ENCODE results near the gene UPK1B.

UPK1B gene

GRCh38 chr3:119156868-119157267, 16.5 kb upstream of the UPK1B start:
- TF ChIP-seq MAX (IDR thresholded peaks at IDR 0.05) (no peak), FOXM1 (IDR thresholded peaks at IDR 0.05; ENCODE audit: borderline replicate concordance, low read depth) (no peak), REST (IDR thresholded peaks at IDR 0.05; ENCODE audit: low read depth) (no peak), NFIC (IDR thresholded peaks at IDR 0.05) (no peak), EP300 (IDR thresholded peaks at IDR 0.05; ENCODE audit: borderline replicate concordance) (no peak), YY1 (IDR thresholded peaks at IDR 0.05; ENCODE audit: low read depth) (no peak), TAF1 (IDR thresholded peaks at IDR 0.05; ENCODE audit: low read depth) (no peak), ZBTB7A (IDR thresholded peaks at IDR 0.05; ENCODE audit: low read depth) (no peak)

GRCh38 chr3:119157971-119158370, 15.4 kb upstream of the UPK1B start:
- TF ChIP-seq FOXM1 (IDR thresholded peaks at IDR 0.05; ENCODE audit: borderline replicate concordance, low read depth) (no peak), RAD21 (IDR thresholded peaks at IDR 0.05; ENCODE audit: low read depth) (no peak), CEBPB (IDR thresholded peaks at IDR 0.05) (no peak), MAX (IDR thresholded peaks at IDR 0.05) (no peak), CREB1 (IDR thresholded peaks at IDR 0.05; ENCODE audit: low read depth) (no peak), TCF12 (IDR thresholded peaks at IDR 0.05; ENCODE audit: low read depth) (no peak), TAF1 (IDR thresholded peaks at IDR 0.05; ENCODE audit: low read depth) (no peak), YY1 (IDR thresholded peaks at IDR 0.05; ENCODE audit: low read depth) (no peak), ZBTB7A (IDR thresholded peaks at IDR 0.05; ENCODE audit: low read depth) (no peak), NFIC (IDR thresholded peaks at IDR 0.05) (no peak), USF1 (IDR thresholded peaks at IDR 0.05) (no peak), TEAD4 (IDR thresholded peaks at IDR 0.05) (no peak), REST (IDR thresholded peaks at IDR 0.05; ENCODE audit: low read depth) (no peak), EP300 (IDR thresholded peaks at IDR 0.05; ENCODE audit: borderline replicate concordance) (no peak), EGR1 (IDR thresholded peaks at IDR 0.05) (no peak)

- TF ChIP-seq NFIC (IDR thresholded peaks at IDR 0.05) (no peak), TAF1 (IDR thresholded peaks at IDR 0.05; ENCODE audit: low read depth) (no peak), TCF12 (IDR thresholded peaks at IDR 0.05; ENCODE audit: low read depth) (no peak), CREB1 (IDR thresholded peaks at IDR 0.05; ENCODE audit: low read depth) (no peak), EP300 (IDR thresholded peaks at IDR 0.05; ENCODE audit: borderline replicate concordance) (no peak), RAD21 (IDR thresholded peaks at IDR 0.05; ENCODE audit: low read depth) (no peak), YY1 (IDR thresholded peaks at IDR 0.05; ENCODE audit: low read depth) (no peak), ZBTB7A (IDR thresholded peaks at IDR 0.05; ENCODE audit: low read depth) (no peak), CEBPB (IDR thresholded peaks at IDR 0.05) (no peak), TEAD4 (IDR thresholded peaks at IDR 0.05) (no peak), USF1 (IDR thresholded peaks at IDR 0.05) (no peak), REST (IDR thresholded peaks at IDR 0.05; ENCODE audit: low read depth) (no peak)
Observed at GRCh38 chr3:119160361-119160760, 13.0 kb upstream of the UPK1B start.

GRCh38 chr3:119160815-119161214, 12.6 kb upstream of the UPK1B start:
- TF ChIP-seq EGR1 (IDR thresholded peaks at IDR 0.05) (no peak), CREB1 (IDR thresholded peaks at IDR 0.05; ENCODE audit: low read depth) (no peak), ZBTB7A (IDR thresholded peaks at IDR 0.05; ENCODE audit: low read depth) (no peak), TEAD4 (IDR thresholded peaks at IDR 0.05) (no peak), EP300 (IDR thresholded peaks at IDR 0.05; ENCODE audit: borderline replicate concordance) (no peak), YY1 (IDR thresholded peaks at IDR 0.05; ENCODE audit: low read depth) (no peak), CEBPB (IDR thresholded peaks at IDR 0.05) (no peak), USF1 (IDR thresholded peaks at IDR 0.05) (no peak), MAX (IDR thresholded peaks at IDR 0.05) (no peak), TCF12 (IDR thresholded peaks at IDR 0.05; ENCODE audit: low read depth) (no peak), FOXM1 (IDR thresholded peaks at IDR 0.05; ENCODE audit: borderline replicate concordance, low read depth) (no peak), TAF1 (IDR thresholded peaks at IDR 0.05; ENCODE audit: low read depth) (no peak), NFIC (IDR thresholded peaks at IDR 0.05) (no peak)

Data from Ishikawa (cell line).